Embryonic facial prominence (tissue), 1 donor: ENCODE results near the gene APLNR.

ENCODE experiments used
- DNase-seq: peaks from one replicate; pipeline ENCODE4 v3.0.0-alpha.2; 2016; ENCODE audit errors: extremely low spot score

Gene APLNR

GRCh38 chr11:57217053-57217452, 20.0 kb downstream of the APLNR start:
- DNase-seq: no peak

GRCh38 chr11:57216463-57216862, 20.6 kb downstream of the APLNR start:
- no peak for DNase-seq

- no peak for DNase-seq
Measured at GRCh38 chr11:57214494-57214893, 22.6 kb downstream of the APLNR start.

- no peak for DNase-seq
Measured at GRCh38 chr11:57214098-57214417, 23.0 kb downstream of the APLNR start.

GRCh38 chr11:57213342-57214097, 23.5 kb downstream of the APLNR start:
- peak; percentile 38 for DNase-seq

GRCh38 chr11:57210781-57211180, 26.3 kb downstream of the APLNR start:
- no peak for DNase-seq

GRCh38 chr11:57207168-57207567, 29.9 kb downstream of the APLNR start:
- DNase-seq: no peak

GRCh38 chr11:57205041-57205641, 31.9 kb downstream of the APLNR start:
- DNase-seq: no peak

GRCh38 chr11:57203882-57204480, 33.1 kb downstream of the APLNR start:
- DNase-seq: no peak

GRCh38 chr11:57203359-57203758, 33.7 kb downstream of the APLNR start:
- DNase-seq: no peak

GRCh38 chr11:57202281-57202680, 34.8 kb downstream of the APLNR start:
- no peak for DNase-seq

- no peak for DNase-seq
Measured at GRCh38 chr11:57200917-57201316, 36.1 kb downstream of the APLNR start.

- no peak for DNase-seq
Measured at GRCh38 chr11:57199330-57199729, 37.7 kb downstream of the APLNR start.

- no peak for DNase-seq
Measured at GRCh38 chr11:57197762-57198161, 39.3 kb downstream of the APLNR start.

- no peak for DNase-seq
Measured at GRCh38 chr11:57196596-57196995, 40.5 kb downstream of the APLNR start.

- DNase-seq: no peak
Measured at GRCh38 chr11:57192316-57192715, 44.7 kb downstream of the APLNR start.

GRCh38 chr11:57191311-57192219, 45.5 kb downstream of the APLNR start:
- no peak for DNase-seq

GRCh38 chr11:57190548-57190947, 46.5 kb downstream of the APLNR start:
- no peak for DNase-seq
